Measurements from ENCODE around the gene TCP11X2. TPM values are rescaled to one million over a fixed set of nuclear protein-coding genes. Genes with fewer than 3 reads are reported as not detected.
"Not testable (repeated sequence)": the region's sequence is repeated elsewhere in the genome, so short reads cannot be mapped to it uniquely, and the experiment has no call there.

Gene TCP11X2
- total RNA-seq, 1 donor from 2014 or later = 0.88 TPM

- H3K36me3 Mint-ChIP-seq, H3K27ac Mint-ChIP-seq: not testable (repeated sequence)
These were observed 31.7 kb downstream of the TCP11X2 start, which contains the start of gene NXF2B for GRCh38 chrX:102439908-102440307. Gene NXF2B, minus strand, starts transcription at chrX:102440008. Its CDS starts 59,972 bp downstream, at chrX:102380036.

GRCh38 chrX:102414493-102414892 is 57.1 kb downstream of the TCP11X2 start:
- not testable (repeated sequence) for H3K27me3 ChIP-seq; H2AFZ ChIP-seq (replicated peaks); H3K4me3 ChIP-seq; H3K79me2 ChIP-seq (ENCODE audit: low read depth); H3F3A ChIP-seq (ENCODE audit: low read depth); DNase-seq (ENCODE audit: low spot score); H3K9me3 Mint-ChIP-seq; H3K36me3 Mint-ChIP-seq; H3K4me3 Mint-ChIP-seq; H3K9me3 ChIP-seq (ENCODE audit: low read depth); H3K4me1 ChIP-seq; H3K27me3 Mint-ChIP-seq (ENCODE audit: insufficient read depth, low read depth); H3K9ac ChIP-seq; H3K27ac Mint-ChIP-seq; H3K36me3 ChIP-seq; H3K27ac ChIP-seq; H3K4me2 ChIP-seq; H4K20me1 ChIP-seq (ENCODE audit: low read depth); H3K4me1 Mint-ChIP-seq

More at GRCh38 chrX:102439908-102440307, 31.7 kb downstream of the TCP11X2 start, which contains the start of gene NXF2B:
- not testable (repeated sequence) for H3K27me3 Mint-ChIP-seq (ENCODE audit: insufficient read depth, low read depth); H3K9me3 Mint-ChIP-seq; H3K27me3 ChIP-seq; H3K79me2 ChIP-seq (ENCODE audit: low read depth); H3K4me1 Mint-ChIP-seq; H3K9me3 ChIP-seq (ENCODE audit: low read depth); H3K9ac ChIP-seq; H2AFZ ChIP-seq (replicated peaks); DNase-seq (ENCODE audit: low spot score); H4K20me1 ChIP-seq (ENCODE audit: low read depth); H3K36me3 ChIP-seq; H3K4me2 ChIP-seq; H3K27ac ChIP-seq; H3F3A ChIP-seq (ENCODE audit: low read depth); H3K4me3 ChIP-seq; H3K4me3 Mint-ChIP-seq; H3K4me1 ChIP-seq

Other genes with a start within 250 kb of the TCP11X2 start
- 0.12 and 0.22 TPM in 2 replicates for gene NXF2, start 224.6 kb downstream of the TCP11X2 start, total RNA-seq (ENCODE audit: low replicate concordance)
- 0.96 and 2.2 TPM in 2 replicates for gene NXF2B, start 31.8 kb downstream of the TCP11X2 start, total RNA-seq (ENCODE audit: low replicate concordance)
- gene TMSB15A, start 44.9 kb upstream of the TCP11X2 start, total RNA-seq (ENCODE audit: low replicate concordance) = 561 and 1,054 TPM in 2 replicates
- 26.8 and 33.8 TPM in 2 replicates for gene ARMCX5, start 127.7 kb upstream of the TCP11X2 start, total RNA-seq (ENCODE audit: low replicate concordance)
- gene GPRASP1, start 179.7 kb upstream of the TCP11X2 start, total RNA-seq (ENCODE audit: low replicate concordance) = 7.0 and 7.3 TPM in 2 replicates
- gene GPRASP2, start 240.6 kb upstream of the TCP11X2 start, total RNA-seq (ENCODE audit: low replicate concordance) = 39.0 and 44.0 TPM in 2 replicates
- 20.0 and 20.3 TPM in 2 replicates for gene GPRASP3, start 248.9 kb upstream of the TCP11X2 start, total RNA-seq (ENCODE audit: low replicate concordance)